ENCODE data around the gene CHMP4A.

DNA sequence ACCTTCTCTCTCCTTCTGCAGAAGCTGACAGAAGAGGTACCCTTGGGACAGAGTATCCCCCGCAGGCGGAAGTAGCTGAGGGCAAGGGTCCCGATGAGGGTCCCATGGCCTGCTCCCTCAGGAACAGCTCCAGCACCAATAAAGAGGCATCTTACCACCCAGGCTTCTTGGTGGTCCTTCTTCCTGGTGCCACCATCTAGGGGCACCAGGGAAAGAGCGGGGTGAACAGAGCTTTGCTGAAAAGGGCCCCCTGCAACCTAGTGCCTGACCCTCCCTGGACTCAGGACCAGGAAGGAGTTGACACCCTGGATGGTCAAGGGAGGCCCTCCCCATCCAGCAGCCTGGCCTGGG is 52.8 kb downstream of the CHMP4A start:
- TF ChIP-seq, protein P1, sequence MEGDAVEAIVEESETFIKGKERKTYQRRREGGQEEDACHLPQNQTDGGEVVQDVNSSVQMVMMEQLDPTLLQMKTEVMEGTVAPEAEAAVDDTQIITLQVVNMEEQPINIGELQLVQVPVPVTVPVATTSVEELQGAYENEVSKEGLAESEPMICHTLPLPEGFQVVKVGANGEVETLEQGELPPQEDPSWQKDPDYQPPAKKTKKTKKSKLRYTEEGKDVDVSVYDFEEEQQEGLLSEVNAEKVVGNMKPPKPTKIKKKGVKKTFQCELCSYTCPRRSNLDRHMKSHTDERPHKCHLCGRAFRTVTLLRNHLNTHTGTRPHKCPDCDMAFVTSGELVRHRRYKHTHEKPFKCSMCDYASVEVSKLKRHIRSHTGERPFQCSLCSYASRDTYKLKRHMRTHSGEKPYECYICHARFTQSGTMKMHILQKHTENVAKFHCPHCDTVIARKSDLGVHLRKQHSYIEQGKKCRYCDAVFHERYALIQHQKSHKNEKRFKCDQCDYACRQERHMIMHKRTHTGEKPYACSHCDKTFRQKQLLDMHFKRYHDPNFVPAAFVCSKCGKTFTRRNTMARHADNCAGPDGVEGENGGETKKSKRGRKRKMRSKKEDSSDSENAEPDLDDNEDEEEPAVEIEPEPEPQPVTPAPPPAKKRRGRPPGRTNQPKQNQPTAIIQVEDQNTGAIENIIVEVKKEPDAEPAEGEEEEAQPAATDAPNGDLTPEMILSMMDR (IDR thresholded peaks at IDR 0.05) = no peak
- TF ChIP-seq POLR2A (IDR thresholded peaks at IDR 0.05) = no peak

All from prostate gland (tissue), 2 donors.